Spleen (tissue), 7 donors: ENCODE data around the gene NAALADL1.

Source experiments
- POLR2AphosphoS5 ChIP-seq, 3 donors: sonication (generic); formaldehyde crosslinking; IDR thresholded peaks; one replicate each; pipeline ENCODE4 v1.5.1; 2017; ENCODE audit warnings: antibody characterized with exemption in 3 of 3
- TF ChIP-seq, protein P1 (sequence below), 11 experiments: fragments of 200-600 bp in 7 of 11; fragments of 450-650 bp in 4 of 11; sonication (generic) in 4 of 11; IDR thresholded peaks in 8 of 11; conservative IDR thresholded peaks in 3 of 11; 1 replicate in 7 of 11; 2 replicates in 4 of 11; pipeline versions ENCODE4 v1.4.0 to v1.8.0; 2016 to 2021; ENCODE audit warnings: antibody characterized with exemption in 11 of 11, inconsistent platforms in 4 of 11, mild to moderate bottlenecking in 1 of 11
- donor health status: DM: no; HTN: no; CAD: no; lungs with moderate emphysema.
- donor health status: DM: no; HTN: no; CAD: no.
- donor health status: DM: no; HTN: no; CAD: no.

- TF ChIP-seq, protein P1, sequence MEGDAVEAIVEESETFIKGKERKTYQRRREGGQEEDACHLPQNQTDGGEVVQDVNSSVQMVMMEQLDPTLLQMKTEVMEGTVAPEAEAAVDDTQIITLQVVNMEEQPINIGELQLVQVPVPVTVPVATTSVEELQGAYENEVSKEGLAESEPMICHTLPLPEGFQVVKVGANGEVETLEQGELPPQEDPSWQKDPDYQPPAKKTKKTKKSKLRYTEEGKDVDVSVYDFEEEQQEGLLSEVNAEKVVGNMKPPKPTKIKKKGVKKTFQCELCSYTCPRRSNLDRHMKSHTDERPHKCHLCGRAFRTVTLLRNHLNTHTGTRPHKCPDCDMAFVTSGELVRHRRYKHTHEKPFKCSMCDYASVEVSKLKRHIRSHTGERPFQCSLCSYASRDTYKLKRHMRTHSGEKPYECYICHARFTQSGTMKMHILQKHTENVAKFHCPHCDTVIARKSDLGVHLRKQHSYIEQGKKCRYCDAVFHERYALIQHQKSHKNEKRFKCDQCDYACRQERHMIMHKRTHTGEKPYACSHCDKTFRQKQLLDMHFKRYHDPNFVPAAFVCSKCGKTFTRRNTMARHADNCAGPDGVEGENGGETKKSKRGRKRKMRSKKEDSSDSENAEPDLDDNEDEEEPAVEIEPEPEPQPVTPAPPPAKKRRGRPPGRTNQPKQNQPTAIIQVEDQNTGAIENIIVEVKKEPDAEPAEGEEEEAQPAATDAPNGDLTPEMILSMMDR (IDR thresholded peaks at IDR 0.05 in 8 of 11, conservative IDR thresholded peaks at IDR 0.05 in 3 of 11) = peak in 9 of 11 experiments; percentile 18 to 40 (median 31)
- TF ChIP-seq POLR2AphosphoS5 (IDR thresholded peaks at IDR 0.05) = peak; percentile 82 to 90 (median 89)
These were observed 37.8 kb upstream of the NAALADL1 start, which contains the start of gene VPS51 for GRCh38 chr11:65095974-65096806.
